Heart left ventricle (tissue), 13 donors: ENCODE data around the gene CD63.

Experiments
- CTCF ChIP-seq, 12 donors: fragments of 200-600 bp; sonication (generic) in 4 of 12; IDR thresholded peaks; one replicate each; pipeline versions ENCODE4 v1.5.0 to v1.8.0; 2018 to 2022; ENCODE audit warnings: antibody characterized with exemption in 12 of 12, mild to moderate bottlenecking in 5 of 12
- POLR2A ChIP-seq, 2 donors: fragments of 450-650 bp; IDR thresholded peaks; one replicate each; pipeline ENCODE4 v1.6.1; 2017; ENCODE audit warnings: antibody characterized with exemption in 2 of 2, mild to moderate bottlenecking in 2 of 2, moderate library complexity in 2 of 2
- donor health status: ischemic (EF 13 %, LVEDD 7.1; RV severe dilation, severe dysfunction).
- donor health status: DM: no; HTN: yes; CAD: no.
- donor health status: DM: no; HTN: no; CAD: no.
- donor health status: ischemic (EF 25% LVEDD 6.9; RV normal size, moderate dysfunction).
- donor health status: ischemic (EF 25% LVEDD 5.7; RV mildly dilated, moderate dysfunction).
- donor health status: ischemic (EF 35%, LVEDD 5.7; RV mildly dilated, moderate dysfunction).
- donor health status: nonischemic (EF 11% LVEDD 7.7; RV severe dilation, severe dysfunction).
- donor health status: DM: yes; HTN: yes; CAD: no.
- donor health status: PGD.
- donor health status: ischemic (EF 29% LVEDD 5.4; RV normal size, mild dysfunction).
- donor health status: nonischemic (EF 23%, LVEDD 6.1; RV moderate dilation, normal function).

DNA sequence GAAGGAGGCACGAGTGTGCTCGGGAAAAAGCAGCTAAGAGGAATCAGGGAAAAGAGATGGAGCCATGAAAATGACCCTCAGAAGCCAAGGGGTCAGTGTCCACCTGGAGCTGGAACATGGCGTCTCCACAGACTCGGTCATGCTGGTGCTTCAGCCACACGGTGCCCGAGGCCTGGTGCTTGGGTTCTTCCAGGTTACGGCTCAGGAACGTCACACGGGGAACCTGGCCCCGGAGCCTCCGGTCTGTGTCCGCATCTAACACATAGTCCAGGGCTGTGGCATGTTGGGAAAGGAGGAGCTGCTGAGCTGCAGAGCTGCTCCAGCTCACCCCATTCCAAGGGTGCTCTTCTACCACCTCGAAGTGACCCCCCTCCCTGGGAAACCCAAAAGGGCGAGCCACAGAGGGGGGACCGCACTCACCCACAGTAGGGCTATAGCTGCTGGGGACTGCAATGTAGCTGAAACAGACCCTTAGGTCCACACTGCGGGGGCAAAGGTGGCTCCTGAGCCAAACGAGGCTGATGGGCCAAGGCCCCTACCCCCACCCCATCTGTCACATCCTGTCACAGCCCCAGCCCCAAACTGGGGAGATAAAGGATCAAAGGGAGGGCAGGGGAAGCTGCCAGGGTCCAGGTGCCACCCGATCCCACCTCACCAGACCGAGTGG, 31.9 kb downstream of the CD63 start:
- TF ChIP-seq CTCF (IDR thresholded peaks at IDR 0.05) = no peak
- no peak for TF ChIP-seq POLR2A (IDR thresholded peaks at IDR 0.05)
